ENCODE data around the gene SCRT2.

Gene SCRT2

DNA sequence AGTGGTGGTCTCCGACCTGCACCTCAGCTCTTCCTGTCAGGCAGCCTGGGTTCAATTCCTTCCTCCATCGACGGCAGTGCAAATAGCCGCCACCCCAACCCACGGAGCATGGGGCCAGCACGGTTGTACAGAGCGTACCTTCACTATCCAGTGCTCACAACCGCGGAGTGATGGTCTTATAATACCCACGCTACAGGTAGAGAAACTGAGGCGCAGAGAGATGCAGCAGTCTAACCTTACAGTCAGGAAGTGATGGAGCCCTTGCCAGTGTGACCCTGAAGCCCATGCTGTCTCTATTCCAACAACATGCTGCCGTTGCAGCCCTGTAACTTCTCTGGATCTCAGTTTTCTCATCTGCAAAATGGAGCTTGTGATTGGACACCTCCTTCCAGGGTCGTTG is 11.0 kb downstream of the SCRT2 start:
- in situ Hi-C loops (cut with MboI; ENCODE audit: low pct_unique_long_range_greater_than_20kb, low sequenced_read_pairs, unreplicated experiment), result no loop called here
- DNase-seq (ENCODE audit: low spot score), result no peak
- TF ChIP-seq, protein P1, sequence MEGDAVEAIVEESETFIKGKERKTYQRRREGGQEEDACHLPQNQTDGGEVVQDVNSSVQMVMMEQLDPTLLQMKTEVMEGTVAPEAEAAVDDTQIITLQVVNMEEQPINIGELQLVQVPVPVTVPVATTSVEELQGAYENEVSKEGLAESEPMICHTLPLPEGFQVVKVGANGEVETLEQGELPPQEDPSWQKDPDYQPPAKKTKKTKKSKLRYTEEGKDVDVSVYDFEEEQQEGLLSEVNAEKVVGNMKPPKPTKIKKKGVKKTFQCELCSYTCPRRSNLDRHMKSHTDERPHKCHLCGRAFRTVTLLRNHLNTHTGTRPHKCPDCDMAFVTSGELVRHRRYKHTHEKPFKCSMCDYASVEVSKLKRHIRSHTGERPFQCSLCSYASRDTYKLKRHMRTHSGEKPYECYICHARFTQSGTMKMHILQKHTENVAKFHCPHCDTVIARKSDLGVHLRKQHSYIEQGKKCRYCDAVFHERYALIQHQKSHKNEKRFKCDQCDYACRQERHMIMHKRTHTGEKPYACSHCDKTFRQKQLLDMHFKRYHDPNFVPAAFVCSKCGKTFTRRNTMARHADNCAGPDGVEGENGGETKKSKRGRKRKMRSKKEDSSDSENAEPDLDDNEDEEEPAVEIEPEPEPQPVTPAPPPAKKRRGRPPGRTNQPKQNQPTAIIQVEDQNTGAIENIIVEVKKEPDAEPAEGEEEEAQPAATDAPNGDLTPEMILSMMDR (IDR thresholded peaks at IDR 0.05; ENCODE audit: extremely low read depth, insufficient read depth, missing control alignments), result no peak

DNA sequence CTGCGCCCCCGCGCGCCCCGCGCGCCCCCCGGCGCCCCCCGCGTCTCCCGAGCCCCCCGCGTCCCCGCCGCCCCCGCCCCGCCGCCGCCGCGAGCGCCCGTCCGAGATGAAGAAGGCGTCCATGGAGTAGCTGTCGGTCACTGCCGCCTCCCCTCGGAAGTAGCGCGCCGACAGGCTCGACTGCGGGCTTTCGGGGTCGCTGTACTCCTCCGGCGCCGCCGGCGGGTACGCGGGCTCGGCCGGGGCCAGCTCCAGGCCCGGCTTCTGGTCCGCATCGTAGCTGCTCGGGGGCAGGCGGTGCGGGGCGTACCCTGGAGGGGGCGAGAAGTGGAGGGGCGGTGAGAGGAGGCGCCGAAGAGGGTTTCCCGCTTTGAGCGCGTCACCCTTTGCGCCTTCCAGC is 11.5 kb downstream of the SCRT2 start:
- TF ChIP-seq, protein P1 (IDR thresholded peaks at IDR 0.05; ENCODE audit: extremely low read depth, insufficient read depth, missing control alignments), result no peak
- in situ Hi-C loops (cut with MboI; ENCODE audit: low pct_unique_long_range_greater_than_20kb, low sequenced_read_pairs, unreplicated experiment), result no loop called here
- DNase-seq (ENCODE audit: low spot score), result no peak

DNA sequence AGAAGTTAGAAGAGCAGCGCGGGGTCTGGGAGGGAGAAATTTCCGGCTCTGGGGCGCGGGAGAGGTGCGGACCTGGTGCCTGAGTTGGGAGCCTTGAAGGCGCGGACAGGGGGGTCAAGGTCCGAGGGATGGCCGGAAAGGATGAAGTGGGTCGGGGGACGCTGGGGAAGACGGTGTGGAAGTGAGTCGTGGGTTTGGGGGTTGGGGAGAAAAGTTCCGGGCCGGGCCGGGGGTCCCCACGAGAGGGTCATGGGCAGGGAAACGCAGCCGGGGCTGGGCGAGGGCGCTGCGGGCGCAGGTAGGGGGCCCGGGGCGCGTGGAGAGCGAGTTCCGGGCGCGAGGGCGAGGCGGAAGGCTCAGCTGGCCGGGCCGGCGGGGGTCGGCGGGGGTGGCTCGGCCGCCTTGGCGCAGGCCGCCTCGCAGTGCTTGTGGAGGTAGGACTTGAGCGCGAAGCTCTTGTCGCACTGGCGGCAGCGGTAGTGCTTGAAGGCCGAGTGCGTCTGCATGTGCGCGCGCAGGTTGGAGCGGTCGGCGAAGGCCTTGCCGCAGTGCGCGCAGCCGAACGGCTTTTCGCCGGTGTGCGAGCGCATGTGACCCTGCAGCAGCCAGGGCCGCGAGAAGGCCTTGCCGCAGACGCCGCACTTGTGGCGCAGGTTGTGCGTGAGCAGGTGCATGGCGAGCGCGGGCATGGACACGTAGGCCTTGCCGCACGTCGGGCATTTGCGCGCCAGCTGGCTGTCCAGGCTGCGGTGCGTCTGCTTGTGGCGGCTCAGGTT is 12.1 kb downstream of the SCRT2 start:
- in situ Hi-C loops (cut with MboI; ENCODE audit: low pct_unique_long_range_greater_than_20kb, low sequenced_read_pairs, unreplicated experiment), result no loop called here
- DNase-seq (ENCODE audit: low spot score), result no peak
- TF ChIP-seq, protein P1 (IDR thresholded peaks at IDR 0.05; ENCODE audit: extremely low read depth, insufficient read depth, missing control alignments), result no peak

DNA sequence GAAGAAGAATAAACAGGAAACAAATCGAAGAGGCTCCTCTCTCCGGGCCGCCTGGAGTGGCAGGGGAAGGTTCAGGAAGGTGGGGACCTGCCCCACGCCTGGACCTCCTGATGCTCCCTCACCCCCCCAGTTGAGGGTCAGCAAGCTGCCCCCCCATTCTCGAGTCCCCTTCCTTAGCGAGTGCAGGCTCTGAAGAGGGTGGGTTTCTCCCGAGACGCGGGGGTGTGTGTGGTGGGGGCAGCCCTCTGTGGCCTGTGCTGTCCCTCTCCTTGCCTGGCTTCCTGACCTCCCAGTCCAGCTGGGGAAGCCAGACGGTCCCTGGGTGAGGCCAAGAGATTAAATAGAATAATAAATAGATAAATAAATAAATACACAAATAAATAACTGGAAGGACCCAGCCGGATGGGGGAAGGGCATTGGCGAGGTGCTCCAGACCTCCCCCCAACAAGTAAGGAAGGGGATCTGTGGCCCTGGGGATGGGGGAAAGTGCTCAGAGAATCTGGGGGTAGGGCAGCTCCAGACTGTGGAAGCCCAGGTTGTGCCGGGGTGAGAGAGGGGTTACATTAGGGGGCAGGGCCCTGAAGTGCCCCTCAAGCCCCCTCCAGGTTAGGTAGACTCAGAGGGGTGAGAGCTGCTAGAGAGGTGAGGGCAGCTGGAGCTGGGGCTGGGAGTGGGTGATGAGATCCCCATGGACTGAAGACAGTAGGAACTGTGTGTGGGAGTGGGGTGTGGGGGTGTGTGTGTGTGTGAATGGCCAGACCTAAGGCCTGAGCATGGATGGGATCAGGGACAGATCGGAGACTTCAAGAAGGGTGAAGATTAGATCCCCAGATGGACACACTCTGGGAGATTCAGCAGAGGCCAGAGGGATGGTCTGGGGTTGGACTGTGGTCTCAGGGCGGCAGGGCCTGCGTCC is 13.1 kb downstream of the SCRT2 start:
- in situ Hi-C loops (cut with MboI; ENCODE audit: low pct_unique_long_range_greater_than_20kb, low sequenced_read_pairs, unreplicated experiment), result no loop called here
- TF ChIP-seq, protein P1 (IDR thresholded peaks at IDR 0.05; ENCODE audit: extremely low read depth, insufficient read depth, missing control alignments), result no peak
- no peak for DNase-seq (ENCODE audit: low spot score)

DNA sequence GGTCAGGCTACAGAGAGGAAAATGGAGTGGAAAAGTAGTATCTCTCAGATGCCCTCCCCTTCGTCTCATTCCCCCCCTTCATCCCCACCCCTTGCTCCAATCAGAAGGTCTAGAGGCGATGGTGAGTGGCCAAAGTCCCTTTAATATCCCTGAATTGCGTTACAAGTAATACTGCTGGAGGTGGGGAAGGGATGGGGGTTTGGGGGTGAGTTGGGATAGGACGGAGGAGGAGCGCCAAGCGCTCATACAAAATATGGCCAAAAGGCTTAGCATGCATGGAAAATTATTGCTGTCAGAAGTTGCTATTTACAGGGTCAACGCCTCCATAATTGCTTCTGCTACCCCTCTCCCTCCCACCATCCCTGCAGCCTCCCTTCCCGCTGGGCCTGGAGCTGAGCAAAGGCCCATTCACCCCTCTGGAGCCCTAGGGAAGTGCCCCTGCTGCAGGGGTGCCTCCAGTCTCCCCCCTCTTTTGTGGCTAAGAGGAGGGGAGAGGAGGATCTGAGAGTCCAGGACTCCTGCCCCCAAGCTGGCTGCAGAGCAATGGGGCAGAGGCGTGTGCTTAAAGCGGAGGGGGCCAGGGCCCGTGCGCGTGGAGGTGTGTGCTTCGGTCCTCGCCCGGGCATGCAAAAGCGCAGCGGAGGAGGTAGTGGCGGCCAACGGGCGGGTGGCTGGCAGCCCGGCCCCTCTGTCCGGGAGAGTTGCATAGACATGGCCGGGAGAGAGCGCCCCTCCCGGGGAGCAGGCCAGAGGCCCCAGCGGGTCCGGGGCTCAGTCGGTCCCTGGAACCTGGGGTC is 13.9 kb downstream of the SCRT2 start:
- no peak for DNase-seq (ENCODE audit: low spot score)
- in situ Hi-C loops (cut with MboI; ENCODE audit: low pct_unique_long_range_greater_than_20kb, low sequenced_read_pairs, unreplicated experiment), result no loop called here
- TF ChIP-seq, protein P1 (IDR thresholded peaks at IDR 0.05; ENCODE audit: extremely low read depth, insufficient read depth, missing control alignments), result no peak

DNA sequence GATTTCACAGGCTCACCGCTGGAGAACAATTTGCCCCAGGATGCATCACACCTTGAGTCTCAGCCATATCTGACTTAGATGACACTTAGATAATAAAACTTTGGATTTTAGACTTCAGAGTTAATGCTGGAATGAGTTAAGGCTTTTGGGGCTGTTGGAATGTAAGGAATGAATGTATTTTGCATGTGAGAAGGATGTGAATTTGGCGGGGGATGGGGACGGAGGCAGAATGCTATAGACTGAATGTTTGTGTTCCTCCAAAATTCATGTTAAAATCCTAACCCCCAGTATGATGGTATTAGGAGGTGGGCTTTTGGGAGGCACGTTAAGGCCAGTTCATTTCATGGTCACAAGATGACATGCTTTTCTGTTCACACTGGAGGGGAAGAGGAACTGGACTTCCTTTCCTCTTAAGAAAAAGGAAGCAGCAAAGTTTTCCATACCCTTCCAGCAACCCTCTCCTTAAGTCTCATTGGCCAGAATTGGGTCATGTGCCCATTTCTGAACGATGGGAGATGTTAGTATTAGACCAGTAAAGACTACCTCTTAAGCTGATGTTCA is 16.8 kb downstream of the SCRT2 start:
- in situ Hi-C loops (cut with MboI; ENCODE audit: low pct_unique_long_range_greater_than_20kb, low sequenced_read_pairs, unreplicated experiment), result no loop called here
- TF ChIP-seq, protein P1 (IDR thresholded peaks at IDR 0.05; ENCODE audit: extremely low read depth, insufficient read depth, missing control alignments), result no peak
- no peak for DNase-seq (ENCODE audit: low spot score)
